ENCODE measurements around the gene FADS1.

The FADS1 gene

DNA sequence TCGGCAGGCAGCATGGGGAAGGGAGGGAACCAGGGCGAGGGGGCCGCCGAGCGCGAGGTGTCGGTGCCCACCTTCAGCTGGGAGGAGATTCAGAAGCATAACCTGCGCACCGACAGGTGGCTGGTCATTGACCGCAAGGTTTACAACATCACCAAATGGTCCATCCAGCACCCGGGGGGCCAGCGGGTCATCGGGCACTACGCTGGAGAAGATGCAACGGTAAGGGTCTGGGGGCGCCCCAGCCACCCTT, 11.5 kb upstream of the FADS1 start:
- Histone ChIP-seq H3K27me3 (ENCODE audit: insufficient read depth, poor library complexity, severe bottlenecking) (peaks cover 36% of the 10 kb centered on the region), H3K27ac (replicated peaks) (no peak overlapping the region), H3K4me3 (replicated peaks; ENCODE audit: insufficient read depth, low read length) (peak overlapping the region; percentile 36)
- DNase-seq (ENCODE audit: low read depth in 1 of 2, low spot score in 1 of 2): no peak
- TF ChIP-seq SPI1 (IDR thresholded peaks at IDR 0.05; ENCODE audit: borderline replicate concordance, low read depth): no peak
- TF ChIP-seq, protein P1, sequence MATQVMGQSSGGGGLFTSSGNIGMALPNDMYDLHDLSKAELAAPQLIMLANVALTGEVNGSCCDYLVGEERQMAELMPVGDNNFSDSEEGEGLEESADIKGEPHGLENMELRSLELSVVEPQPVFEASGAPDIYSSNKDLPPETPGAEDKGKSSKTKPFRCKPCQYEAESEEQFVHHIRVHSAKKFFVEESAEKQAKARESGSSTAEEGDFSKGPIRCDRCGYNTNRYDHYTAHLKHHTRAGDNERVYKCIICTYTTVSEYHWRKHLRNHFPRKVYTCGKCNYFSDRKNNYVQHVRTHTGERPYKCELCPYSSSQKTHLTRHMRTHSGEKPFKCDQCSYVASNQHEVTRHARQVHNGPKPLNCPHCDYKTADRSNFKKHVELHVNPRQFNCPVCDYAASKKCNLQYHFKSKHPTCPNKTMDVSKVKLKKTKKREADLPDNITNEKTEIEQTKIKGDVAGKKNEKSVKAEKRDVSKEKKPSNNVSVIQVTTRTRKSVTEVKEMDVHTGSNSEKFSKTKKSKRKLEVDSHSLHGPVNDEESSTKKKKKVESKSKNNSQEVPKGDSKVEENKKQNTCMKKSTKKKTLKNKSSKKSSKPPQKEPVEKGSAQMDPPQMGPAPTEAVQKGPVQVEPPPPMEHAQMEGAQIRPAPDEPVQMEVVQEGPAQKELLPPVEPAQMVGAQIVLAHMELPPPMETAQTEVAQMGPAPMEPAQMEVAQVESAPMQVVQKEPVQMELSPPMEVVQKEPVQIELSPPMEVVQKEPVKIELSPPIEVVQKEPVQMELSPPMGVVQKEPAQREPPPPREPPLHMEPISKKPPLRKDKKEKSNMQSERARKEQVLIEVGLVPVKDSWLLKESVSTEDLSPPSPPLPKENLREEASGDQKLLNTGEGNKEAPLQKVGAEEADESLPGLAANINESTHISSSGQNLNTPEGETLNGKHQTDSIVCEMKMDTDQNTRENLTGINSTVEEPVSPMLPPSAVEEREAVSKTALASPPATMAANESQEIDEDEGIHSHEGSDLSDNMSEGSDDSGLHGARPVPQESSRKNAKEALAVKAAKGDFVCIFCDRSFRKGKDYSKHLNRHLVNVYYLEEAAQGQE (IDR thresholded peaks at IDR 0.05; ENCODE audit: insufficient replicate concordance, low read depth): no peak
- 0 out of 2 replicates have a peak, but pooled peaks have one; percentile 2 for TF ChIP-seq POLR2AphosphoS5 (IDR thresholded peaks at IDR 0.05; ENCODE audit: low read depth)
- TF ChIP-seq GABPA (IDR thresholded peaks at IDR 0.05; ENCODE audit: low read depth): no peak

DNA sequence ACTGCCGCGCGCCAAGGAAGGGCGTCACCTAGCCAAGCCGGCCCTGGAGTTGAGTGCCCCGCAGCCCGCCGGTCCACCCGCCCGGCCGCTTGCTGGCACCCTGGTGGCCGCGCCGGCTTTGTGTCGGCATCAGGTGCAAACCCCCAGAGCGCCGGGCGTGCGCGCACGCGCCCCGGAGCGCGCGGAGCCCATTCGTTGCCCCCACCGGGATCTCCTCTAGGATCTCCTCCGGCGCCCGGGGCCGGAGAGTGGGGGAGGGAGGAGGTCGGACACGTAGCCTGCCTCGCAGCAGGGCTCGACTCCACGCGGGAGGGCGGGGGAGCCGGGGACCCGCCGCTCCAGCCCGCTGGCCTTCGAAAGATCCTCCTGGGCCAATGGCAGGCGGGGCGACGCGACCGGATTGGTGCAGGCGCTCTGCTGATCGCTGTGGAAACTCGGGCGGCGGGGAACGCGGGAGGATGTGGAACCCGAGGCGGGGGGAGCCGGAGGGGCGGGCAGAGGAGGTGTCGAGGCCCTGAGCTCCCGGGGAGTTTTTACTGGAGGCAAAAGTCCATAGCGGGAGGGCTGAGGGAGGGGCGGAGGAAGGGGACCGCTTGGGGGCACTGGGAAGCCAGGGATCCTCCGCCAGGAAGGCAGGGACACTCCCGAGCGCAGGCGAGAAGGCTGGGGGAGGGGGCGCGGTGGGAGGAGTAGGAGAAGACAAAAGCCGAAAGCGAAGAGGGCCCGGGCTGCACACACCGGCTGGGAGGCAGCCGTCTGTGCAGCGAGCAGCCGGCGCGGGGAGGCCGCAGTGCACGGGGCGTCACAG, 11.0 kb upstream of the FADS1 start, which contains the start of gene FADS2:
Gene FADS2 (plus strand): TSS at position 730 of the 808 bp plus-strand sequence. CDS start 91 bp downstream, outside the sequence.
- Histone ChIP-seq H3K27me3 (ENCODE audit: insufficient read depth, poor library complexity, severe bottlenecking) (peaks cover 36% of the 10 kb centered on the region), H3K27ac (replicated peaks) (no peak within 1 kb of the TSS), H3K4me3 (replicated peaks; ENCODE audit: insufficient read depth, low read length) (peak within 1 kb of the TSS; percentile 36)
- peak; percentile 45 to 87 for DNase-seq (ENCODE audit: low read depth in 1 of 2, low spot score in 1 of 2)
- TF ChIP-seq GABPA (IDR thresholded peaks at IDR 0.05; ENCODE audit: low read depth) (no peak), POLR2AphosphoS5 (IDR thresholded peaks at IDR 0.05; ENCODE audit: low read depth) (peak; percentile 29)

DNA sequence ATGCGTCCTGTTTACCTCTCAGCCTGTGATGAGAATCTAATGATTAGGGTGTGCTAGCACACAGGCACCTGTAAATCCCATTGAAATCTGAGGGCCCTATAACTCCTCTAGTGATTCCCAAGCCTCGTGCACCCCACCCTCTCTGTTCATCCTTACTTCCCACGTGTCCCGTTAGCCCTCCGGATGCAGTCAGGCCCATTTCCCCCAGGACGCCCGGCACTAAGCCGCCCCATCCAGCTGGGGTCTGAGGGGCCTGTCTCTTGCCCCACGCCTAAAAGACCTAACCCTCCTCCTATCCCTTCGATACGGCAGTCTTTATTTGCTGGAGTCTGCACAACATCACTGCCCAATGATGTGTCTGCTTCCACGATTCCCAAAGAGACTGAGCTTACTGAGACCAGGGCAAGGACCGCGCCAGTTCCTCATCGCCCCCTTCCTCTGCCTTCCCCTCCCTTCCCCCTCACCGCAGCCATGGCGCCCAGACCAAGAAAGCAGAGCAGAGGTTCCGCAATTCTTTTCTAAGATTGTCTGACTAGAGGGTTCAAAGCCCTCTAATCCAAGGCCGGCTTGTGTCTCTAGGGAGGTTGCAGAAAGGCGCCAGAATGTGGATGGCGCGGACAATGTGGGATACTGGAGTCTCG, 10.2 kb upstream of the FADS1 start:
- Histone ChIP-seq H3K27me3 (ENCODE audit: insufficient read depth, poor library complexity, severe bottlenecking) (peaks cover 36% of the 10 kb centered on the region), H3K4me3 (replicated peaks; ENCODE audit: insufficient read depth, low read length) (peak overlapping the region; percentile 36), H3K27ac (replicated peaks) (no peak overlapping the region)
- TF ChIP-seq, protein P2, sequence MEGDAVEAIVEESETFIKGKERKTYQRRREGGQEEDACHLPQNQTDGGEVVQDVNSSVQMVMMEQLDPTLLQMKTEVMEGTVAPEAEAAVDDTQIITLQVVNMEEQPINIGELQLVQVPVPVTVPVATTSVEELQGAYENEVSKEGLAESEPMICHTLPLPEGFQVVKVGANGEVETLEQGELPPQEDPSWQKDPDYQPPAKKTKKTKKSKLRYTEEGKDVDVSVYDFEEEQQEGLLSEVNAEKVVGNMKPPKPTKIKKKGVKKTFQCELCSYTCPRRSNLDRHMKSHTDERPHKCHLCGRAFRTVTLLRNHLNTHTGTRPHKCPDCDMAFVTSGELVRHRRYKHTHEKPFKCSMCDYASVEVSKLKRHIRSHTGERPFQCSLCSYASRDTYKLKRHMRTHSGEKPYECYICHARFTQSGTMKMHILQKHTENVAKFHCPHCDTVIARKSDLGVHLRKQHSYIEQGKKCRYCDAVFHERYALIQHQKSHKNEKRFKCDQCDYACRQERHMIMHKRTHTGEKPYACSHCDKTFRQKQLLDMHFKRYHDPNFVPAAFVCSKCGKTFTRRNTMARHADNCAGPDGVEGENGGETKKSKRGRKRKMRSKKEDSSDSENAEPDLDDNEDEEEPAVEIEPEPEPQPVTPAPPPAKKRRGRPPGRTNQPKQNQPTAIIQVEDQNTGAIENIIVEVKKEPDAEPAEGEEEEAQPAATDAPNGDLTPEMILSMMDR (IDR thresholded peaks at IDR 0.05; ENCODE audit: insufficient read depth, low read length): no peak
- TF ChIP-seq SPI1 (IDR thresholded peaks at IDR 0.05; ENCODE audit: borderline replicate concordance, low read depth) (peak; percentile 76; the same call in 1 of the 2 replicates), POLR2AphosphoS5 (IDR thresholded peaks at IDR 0.05; ENCODE audit: low read depth) (peak; percentile 54)
- peak; percentile 48 to 65 for DNase-seq (ENCODE audit: low read depth in 1 of 2, low spot score in 1 of 2)

DNA sequence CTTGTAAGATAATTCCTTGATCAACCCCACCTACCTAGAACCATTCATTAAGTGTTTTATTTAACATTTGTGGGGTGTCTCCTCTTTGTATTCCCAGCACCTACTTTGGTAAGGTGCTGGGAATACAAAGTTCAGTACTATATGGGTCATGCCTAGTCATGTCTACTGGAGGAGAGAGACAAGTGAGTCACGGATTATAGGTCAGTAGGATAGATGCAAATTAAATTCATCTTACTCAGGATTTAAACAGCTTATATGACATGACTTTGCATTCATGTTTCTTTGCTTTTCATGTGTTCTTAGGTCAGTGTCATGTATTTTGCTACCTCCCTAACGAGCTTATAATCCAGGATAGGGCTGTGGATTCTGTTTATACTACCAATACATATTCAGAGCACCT, 3.4 kb upstream of the FADS1 start:
- DNase-seq (ENCODE audit: low read depth in 1 of 2, low spot score in 1 of 2): no peak
- no peak overlapping the region for H3K4me3 ChIP-seq (replicated peaks; ENCODE audit: insufficient read depth, low read length)
- no peak overlapping the region for H3K27ac ChIP-seq (replicated peaks)
- peaks cover 32% of the 10 kb centered on the region for H3K27me3 ChIP-seq (ENCODE audit: insufficient read depth, poor library complexity, severe bottlenecking)
- TF ChIP-seq, protein P2 (IDR thresholded peaks at IDR 0.05; ENCODE audit: insufficient read depth, low read length): no peak
- TF ChIP-seq, protein P1 (IDR thresholded peaks at IDR 0.05; ENCODE audit: insufficient replicate concordance, low read depth): no peak
- TF ChIP-seq GABPA (IDR thresholded peaks at IDR 0.05; ENCODE audit: low read depth) (no peak), POLR2AphosphoS5 (IDR thresholded peaks at IDR 0.05; ENCODE audit: low read depth) (no peak), SPI1 (IDR thresholded peaks at IDR 0.05; ENCODE audit: borderline replicate concordance, low read depth) (no peak)

Data from HL-60 (cell line).